Epithelial cell of esophagus (primary cell): ENCODE measurements around the gene SNX20.

Experiments used
- DNase-seq: peaks from one replicate; pipeline ENCODE4 v3.0.0; 2010; ENCODE audit warnings: low read depth
- H3K4me3 ChIP-seq: 2 replicates; pipeline ENCODE4 v1.5.1; 2011; ENCODE audit warnings: mild to moderate bottlenecking, low read length, control low read depth
- TF ChIP-seq, protein P1 (sequence below): IDR thresholded peaks from 2 replicates; pipeline ENCODE4 v1.5.1; 2011; ENCODE audit warnings: low read depth, mild to moderate bottlenecking, low read length, control low read depth, inconsistent platforms; ENCODE audit not compliant: insufficient read depth; ENCODE audit errors: missing control alignments

Gene SNX20

DNA sequence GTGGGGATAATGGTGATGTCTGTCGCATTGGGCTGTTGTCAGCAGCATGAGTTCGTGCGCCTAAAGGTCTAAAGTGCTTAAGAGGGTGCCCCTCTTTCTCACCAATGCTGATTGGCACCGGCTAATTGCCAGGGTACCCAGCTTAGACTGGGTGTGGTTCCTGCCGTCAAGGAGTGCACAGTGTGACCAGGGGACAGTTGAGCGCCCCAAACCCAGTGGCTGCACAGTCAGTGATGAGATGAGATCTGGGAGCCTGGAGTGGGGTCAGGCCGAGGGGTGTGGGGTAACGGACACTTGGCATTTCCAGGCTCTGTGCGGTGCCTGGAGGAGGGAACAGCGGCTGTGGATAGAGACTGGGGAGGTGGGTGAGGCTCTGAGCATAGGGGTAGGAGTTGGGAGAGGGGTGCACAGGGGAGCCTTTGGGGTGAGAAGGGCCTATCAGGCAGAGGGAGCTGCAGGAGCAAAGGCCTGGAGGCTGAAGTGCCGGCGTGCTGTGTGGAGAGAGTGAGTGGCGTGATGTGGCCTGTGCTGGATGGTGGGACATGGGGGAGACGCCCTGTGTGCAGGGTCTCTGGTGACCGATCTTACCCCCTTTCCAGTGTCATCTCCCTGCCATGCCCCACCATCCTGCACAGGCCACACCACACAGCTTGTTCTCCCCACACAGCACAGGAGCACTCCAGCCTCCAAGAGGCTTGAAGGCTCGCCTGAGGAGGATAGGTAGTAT, 58.3 kb downstream of the SNX20 start:
- TF ChIP-seq, protein P1, sequence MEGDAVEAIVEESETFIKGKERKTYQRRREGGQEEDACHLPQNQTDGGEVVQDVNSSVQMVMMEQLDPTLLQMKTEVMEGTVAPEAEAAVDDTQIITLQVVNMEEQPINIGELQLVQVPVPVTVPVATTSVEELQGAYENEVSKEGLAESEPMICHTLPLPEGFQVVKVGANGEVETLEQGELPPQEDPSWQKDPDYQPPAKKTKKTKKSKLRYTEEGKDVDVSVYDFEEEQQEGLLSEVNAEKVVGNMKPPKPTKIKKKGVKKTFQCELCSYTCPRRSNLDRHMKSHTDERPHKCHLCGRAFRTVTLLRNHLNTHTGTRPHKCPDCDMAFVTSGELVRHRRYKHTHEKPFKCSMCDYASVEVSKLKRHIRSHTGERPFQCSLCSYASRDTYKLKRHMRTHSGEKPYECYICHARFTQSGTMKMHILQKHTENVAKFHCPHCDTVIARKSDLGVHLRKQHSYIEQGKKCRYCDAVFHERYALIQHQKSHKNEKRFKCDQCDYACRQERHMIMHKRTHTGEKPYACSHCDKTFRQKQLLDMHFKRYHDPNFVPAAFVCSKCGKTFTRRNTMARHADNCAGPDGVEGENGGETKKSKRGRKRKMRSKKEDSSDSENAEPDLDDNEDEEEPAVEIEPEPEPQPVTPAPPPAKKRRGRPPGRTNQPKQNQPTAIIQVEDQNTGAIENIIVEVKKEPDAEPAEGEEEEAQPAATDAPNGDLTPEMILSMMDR, result no peak
- H3K4me3 ChIP-seq, result no peak overlapping the region
- no peak for DNase-seq

DNA sequence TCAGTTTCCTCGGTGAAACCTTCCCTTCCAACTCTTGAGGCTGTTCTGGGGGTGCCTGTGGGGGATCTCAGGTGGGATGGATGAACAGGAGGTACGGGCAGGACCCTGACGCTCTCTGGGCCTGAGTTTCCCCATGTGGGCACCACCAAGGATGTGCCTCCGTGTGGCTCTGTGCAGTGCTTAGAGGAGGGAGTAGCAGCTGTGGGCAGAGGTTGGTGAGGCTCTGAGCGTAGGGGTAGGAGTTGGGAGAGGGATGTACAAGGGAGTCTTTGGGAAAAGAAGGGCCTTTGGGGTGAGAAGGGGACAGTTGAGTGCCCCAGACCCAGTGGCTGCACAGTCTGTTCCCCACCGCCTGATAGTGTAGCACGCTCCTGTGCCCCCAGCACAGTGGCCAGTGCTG, 59.1 kb downstream of the SNX20 start:
- no peak for DNase-seq
- TF ChIP-seq, protein P1, result no peak
- no peak overlapping the region for H3K4me3 ChIP-seq
